ENCODE measurements around the gene TMPRSS3. TPM values are rescaled to one million over a fixed set of nuclear protein-coding genes. Genes with fewer than 3 reads are reported as not detected.

The TMPRSS3 gene
- total and polyA plus RNA-seq, 2 of the 13 experiments (the other 11 are each of a cell fraction or from before 2014, with no cell fraction given): 2.8 to 16.9 TPM

GRCh38 chr21:42389449-42389835 is 6.4 kb downstream of the TMPRSS3 start (continued):
- TF ChIP-seq DZIP1 (CRISPR knock-in tag; IDR thresholded peaks at IDR 0.05) (peak; percentile 36; the same call in 1 of the 2 replicates), YY1 (IDR thresholded peaks at IDR 0.05; ENCODE audit: insufficient read depth, insufficient replicate concordance, low read depth, low read length) (peak; percentile 10), SRF (IDR thresholded peaks at IDR 0.05; ENCODE audit: low read depth, low read length) (no peak), ZNF674 (CRISPR knock-in tag; IDR thresholded peaks at IDR 0.05; ENCODE audit: low read depth) (no peak), ZBTB8A (CRISPR knock-in tag; IDR thresholded peaks at IDR 0.05; ENCODE audit: borderline replicate concordance, low read depth) (no peak), THRA (CRISPR knock-in tag; IDR thresholded peaks at IDR 0.05; ENCODE audit: borderline replicate concordance) (peak; percentile 55; the same call in 1 of the 2 replicates), MBNL3 (CRISPR knock-in tag; conservative IDR thresholded peaks at IDR 0.05) (no peak), ZNF12 (CRISPR knock-in tag; IDR thresholded peaks at IDR 0.05) (no peak), ISX (CRISPR knock-in tag; conservative IDR thresholded peaks at IDR 0.05) (no peak), ZEB1 (IDR thresholded peaks at IDR 0.05; ENCODE audit: insufficient replicate concordance, low read depth) (peak; percentile 21), MEIS2 (CRISPR knock-in tag; IDR thresholded peaks at IDR 0.05) (no peak), SMAD1 (CRISPR knock-in tag; IDR thresholded peaks at IDR 0.05; ENCODE audit: borderline replicate concordance, low read depth) (no peak), ZFP91 (CRISPR knock-in tag; IDR thresholded peaks at IDR 0.05; ENCODE audit: borderline replicate concordance) (peak; percentile 34; the same call in 1 of the 2 replicates), PRMT3 (CRISPR knock-in tag; IDR thresholded peaks at IDR 0.05; ENCODE audit: borderline replicate concordance, low read depth) (no peak), DR1 (CRISPR knock-in tag; IDR thresholded peaks at IDR 0.05) (no peak), ZNF281 (CRISPR knock-in tag; IDR thresholded peaks at IDR 0.05; ENCODE audit: borderline replicate concordance) (peak; percentile 25; the same call in 1 of the 2 replicates), KDM3A (CRISPR knock-in tag; IDR thresholded peaks at IDR 0.05; ENCODE audit: low read depth) (0 out of 2 replicates have a peak, but pooled peaks have one; percentile 10), ZNF18 (CRISPR knock-in tag; IDR thresholded peaks at IDR 0.05; ENCODE audit: insufficient replicate concordance) (peak; percentile 28)

All from HepG2 (cell line).